ENCODE data around the gene NMD3.
A peak's percentile ranks its signal among the peaks of the same experiment; 100 is the strongest.
"Not testable (repeated sequence)": the region's sequence is repeated elsewhere in the genome, so short reads cannot be mapped to it uniquely, and the experiment has no call there.

The NMD3 gene

DNA sequence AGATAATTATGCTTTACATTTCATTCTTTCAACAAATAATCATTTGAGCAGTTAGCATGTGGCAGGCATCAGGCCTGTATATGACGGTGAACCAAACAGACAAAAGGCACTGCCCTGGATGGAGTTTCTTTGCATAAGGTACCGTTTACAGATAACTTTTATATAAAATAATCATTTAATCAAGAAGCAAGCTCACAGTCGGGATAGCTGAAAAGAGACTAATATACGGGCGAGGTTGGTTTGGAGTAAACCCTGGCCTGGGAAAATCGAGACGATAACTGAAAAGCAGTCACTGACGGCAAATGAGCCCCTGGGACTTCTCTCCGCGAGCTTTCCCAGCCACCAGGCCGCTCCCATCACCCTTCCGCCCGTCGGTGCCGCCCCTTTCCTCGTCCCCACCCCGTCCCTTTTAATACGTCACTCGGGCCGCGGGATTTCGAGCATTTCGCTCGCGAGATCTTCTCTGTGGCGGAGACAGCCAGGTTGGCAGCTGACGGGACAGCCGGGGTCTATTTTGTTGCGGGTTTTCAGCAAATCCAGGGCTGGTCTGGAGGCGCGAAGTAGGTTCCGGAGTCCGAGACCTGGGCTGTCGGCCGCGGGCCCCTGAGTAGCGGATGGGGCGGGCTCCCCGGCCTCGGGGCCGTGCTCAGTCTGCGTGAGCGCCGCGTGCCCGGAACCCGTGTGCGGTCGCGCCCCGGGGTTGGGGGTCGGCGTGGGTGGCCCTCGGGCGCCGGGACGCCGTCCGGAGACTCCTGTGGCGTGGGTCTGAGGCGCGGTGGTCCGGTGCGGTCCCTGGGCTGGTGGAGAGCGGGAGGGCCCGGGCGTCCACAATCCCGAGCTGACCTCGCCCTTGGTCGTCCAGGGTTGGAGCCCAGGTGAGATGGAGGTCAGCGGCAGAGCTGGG lies at the start of gene NMD3:
NMD3 (plus strand) TSS at position 462 of the 904 bp plus-strand sequence. CDS start 703 bp downstream, outside the sequence.
- peak; percentile 77 for FAIRE-seq

DNA sequence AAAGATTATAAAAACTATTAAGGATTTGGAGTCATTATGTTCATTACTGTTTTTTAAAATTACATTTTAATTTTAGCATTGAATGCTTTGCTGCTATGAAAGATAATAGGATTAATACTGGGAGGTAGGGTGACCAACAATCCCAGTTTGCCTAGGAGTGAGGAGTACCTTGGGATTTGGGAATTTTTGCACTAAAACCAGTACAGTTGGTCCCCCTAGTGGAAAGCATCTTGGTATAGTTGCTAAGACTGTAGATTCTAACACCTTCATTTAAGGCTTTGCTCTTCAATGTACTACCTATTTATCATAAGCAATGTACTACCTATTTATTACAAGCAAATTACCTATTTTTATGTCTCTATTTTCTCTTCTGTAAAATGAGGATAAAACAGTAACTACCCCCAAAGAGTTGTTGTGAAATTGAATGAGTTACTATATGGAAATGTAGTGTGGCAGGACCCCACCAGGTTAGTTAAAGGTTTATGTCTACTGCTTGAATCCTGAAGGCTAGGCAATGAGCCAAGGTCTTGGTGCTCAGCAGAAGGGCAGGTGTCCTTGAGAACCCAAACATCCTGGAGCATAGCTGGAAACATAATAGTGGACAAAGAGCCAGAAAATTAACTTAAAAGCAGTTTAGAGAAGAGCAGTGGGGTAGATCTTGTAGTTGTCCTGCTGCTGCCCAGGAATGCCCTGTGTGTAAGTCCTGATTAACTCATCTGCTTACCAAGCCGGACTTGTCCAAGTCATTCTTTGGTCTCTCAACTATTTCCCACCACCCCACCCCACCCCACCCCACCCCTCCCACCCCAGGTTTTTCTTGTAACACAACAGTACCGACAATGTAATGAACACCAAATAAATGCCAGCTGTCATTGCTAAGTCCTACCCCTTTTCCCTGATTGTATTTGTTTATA lies 49.2 kb upstream of the NMD3 start:
- FAIRE-seq, result no peak

DNA sequence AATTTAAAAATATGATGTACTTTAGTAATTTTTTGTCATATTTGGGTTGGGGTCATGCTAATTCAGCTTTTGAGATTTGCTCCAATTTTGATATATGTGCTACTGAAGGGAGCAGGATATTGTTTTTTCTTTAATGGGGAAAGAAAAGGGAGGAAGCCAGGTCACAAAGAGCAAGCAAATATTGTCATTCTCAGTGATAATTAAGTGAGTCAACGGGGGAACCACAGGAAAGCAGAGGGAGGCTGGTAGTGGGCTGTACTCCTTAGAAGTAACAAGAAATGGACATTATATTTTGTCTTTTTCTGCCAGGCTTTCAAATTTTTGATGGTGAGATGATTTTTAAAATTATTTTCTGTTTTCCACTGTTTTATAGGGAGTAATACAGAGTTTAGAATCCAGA lies 45.6 kb upstream of the NMD3 start:
- FAIRE-seq, result no peak

DNA sequence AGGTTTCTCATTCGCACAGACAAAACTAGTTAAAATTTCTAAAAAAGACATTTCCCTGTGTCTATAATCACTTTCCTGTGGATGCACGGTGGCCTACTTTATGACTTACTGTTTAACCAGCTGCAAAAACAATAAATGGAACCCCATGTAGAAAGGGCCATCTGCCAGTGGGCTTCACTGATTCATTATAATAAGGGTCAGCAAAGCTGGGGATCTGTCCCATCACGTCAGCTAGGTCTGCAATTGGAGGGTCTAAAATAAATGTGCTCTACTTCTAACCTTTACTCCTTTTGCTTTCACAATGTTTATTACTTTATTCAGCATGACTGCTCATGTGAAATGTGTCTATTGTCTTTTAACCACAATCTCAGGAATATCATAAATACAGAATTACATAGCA lies 43.1 kb upstream of the NMD3 start:
- FAIRE-seq, result no peak

DNA sequence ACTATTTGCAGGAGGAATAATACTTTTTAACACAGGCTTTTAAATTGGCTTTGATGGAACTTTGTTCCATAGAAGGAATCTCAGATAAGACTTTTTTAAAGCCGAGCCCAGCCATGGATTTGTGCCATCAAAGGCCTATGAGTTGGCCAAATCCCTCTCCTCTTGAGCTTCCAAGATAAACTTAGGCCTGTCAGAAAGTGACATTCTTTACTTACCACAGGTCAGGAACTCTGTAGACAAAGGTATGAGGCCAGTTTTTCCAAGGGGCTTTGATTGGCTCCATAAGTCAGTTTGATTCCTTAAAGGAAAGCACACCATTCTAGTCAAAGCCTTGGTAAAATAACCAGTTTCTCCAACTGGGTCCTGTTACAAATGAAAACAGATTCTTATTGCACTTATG lies 39.7 kb upstream of the NMD3 start:
- FAIRE-seq, result not testable (repeated sequence)

DNA sequence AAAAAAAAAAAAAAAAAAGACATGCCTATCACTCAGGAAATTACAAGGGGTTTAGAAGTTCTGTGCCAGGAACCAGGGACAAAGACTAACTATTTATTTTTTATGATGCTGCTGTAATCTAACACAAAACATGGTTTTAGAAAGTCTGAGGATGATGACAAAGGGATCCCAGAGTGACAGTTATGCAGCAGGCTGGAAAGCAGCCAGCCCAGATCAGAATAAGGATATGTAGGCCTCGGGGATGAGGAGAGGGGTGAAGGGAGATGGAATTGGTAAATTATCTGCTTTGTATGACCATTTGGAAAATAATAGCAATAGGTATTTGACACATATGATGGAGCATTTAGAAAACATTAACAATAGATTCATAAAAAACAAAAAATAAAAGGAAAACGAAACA lies 34.1 kb upstream of the NMD3 start:
- no peak for FAIRE-seq

DNA sequence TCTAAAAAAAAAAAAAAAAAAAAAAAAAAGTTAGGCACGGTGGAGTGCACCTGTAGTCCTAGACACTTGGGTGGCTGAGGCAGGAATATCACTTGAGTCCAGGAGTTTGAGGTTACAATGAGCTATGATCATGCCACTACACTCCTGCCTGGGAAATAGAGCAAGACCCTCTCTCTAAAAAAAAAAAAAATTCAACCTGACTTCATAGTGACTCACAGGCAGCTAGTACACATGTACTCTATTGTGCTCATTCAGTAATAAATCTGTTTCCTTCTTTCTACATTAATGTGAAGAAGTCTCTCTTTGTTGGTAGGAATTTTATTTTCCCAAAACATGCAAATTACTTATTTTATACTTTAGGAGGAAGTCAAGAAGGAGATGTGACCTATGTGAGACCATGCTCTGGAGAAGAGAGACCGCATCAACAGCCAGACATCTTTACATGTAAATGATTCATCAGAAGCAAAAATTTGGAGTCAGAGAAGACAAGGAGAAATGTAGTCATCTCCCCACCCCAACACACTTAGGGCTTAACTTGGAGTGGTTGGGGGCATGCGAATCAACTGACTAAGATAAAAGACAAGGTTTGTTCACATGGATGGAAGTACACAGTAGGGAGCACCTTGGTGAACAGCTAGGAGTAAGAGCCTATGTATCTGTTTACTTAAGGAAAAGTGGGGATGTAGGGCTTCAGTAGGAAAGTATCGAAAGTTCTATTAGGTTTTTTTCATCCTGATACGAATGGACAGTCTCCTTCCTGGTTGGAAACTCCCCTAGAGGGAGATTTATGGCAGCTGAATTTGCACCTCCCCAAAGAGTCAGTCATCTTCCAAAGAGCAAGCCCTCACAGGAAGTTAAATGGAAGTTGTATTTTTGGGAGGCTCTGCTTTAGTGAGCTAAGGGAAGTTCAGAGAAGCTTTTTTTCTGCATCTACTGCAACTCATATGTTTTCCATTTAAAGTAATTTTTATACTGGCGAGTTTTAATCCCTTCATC lies 23.0 kb upstream of the NMD3 start:
- no peak for FAIRE-seq

DNA sequence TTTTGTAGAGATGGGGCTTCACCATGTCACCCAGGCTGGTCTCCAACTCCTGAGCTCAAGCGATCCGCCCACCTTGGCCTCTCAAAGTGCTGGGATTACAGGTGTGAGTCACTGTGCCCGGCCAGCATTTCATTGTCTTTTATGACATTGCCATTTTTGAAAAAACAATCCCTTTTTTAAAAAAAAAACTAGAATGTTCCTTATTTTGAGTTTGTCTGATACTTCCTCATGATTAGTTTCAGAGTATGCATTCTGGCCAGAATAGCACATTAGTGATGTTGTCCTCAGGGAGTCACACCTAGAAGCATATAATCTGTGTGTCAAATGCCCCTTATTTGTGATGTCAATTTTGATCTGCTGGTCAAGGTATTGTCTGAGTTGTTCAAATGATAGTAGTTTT lies 21.2 kb upstream of the NMD3 start:
- no peak for FAIRE-seq

DNA sequence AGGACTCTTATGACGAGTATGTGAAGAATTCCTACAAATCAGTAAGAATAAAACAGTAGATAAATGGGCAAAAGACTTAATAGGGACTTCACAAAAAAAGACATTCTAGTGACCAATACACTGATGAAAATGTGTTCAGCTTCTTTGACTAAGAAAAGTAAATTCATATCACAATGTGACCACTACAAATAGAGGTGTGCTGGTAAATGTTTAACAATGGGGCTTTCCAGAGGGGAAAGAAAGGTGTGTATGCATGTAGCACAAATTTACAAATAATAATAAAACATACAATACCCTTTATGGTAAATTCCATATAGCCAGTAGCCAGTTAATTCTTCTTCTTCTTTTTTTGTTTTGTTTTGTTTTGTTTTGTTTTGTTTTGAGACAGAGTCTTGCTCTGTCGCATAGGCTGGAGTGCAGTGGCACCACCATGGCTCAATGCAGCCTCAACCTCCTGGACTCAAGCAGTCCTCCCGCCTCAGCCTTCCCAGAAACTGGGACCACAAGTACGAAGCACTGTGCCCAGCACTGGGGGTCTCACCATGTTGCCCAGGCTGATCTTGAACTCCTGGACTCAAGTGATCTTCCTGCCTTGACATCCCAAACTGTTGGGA lies 17.5 kb upstream of the NMD3 start:
- no peak for FAIRE-seq

DNA sequence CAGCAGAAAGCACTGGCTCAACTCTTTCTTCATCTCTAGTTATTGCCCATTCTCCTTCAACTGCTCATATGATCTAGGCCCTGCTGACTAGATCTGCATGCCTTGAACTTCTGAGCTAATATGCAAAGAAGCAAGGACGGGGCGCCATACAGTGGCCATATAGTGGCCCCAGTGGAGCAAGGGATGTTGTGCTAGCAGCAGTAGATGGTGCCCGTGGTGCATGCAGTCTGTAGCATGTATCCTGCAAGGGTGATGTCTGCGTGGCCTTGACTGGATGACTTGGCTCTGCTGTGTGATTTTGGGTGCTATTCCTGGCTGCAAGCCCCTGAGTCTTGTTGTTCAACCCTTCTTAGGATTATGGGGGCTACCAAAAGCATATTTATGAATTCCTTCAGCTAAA lies 12.2 kb upstream of the NMD3 start:
- no peak for FAIRE-seq

DNA sequence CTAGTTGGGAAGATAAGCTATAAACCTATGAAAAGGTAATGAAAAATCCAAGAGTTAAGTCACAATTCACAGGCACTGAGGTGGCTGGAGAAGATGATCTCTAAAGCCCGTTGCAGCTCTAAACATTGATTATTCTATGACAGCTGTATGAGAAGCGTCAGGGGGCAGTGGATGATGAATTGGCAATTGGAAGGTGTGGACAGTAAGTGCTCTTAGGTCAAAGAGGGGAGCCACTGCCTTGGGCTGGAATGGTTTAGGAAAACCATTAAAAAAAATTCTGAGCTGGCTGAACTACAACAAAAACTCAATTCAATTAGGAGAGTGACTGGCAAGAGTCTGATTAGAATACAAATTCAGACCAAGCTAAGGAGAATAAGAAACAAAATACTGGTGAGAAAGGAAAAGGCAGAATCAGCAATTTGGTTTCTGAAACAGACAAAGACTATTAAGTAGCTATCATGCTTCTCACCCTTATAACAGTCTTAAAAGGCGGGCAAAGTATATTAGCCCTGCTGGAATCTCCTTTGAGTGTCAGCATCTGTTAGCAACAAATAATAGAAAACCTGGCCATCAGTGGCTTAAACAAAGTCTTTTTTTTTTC lies 8.8 kb upstream of the NMD3 start:
- no peak for FAIRE-seq

DNA sequence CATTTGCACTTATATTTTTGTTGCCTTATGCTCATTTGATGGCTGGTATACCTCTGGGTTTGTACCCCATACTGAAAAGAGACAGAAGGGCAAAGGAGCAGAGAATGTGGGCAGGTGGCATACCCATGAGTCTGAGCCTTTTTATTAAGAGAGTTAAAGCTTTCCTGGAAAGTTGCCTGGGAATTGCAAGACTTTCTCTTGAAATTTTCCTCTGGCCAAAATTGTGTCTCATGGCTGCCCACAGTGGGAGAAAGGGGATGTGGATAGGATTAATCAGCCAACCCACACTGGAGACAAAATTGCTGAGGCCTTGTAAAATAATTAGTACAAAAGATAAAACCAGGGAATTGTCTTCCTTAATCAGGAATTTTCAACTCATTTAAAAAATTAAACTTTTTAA lies 8.2 kb upstream of the NMD3 start:
- no peak for FAIRE-seq

DNA sequence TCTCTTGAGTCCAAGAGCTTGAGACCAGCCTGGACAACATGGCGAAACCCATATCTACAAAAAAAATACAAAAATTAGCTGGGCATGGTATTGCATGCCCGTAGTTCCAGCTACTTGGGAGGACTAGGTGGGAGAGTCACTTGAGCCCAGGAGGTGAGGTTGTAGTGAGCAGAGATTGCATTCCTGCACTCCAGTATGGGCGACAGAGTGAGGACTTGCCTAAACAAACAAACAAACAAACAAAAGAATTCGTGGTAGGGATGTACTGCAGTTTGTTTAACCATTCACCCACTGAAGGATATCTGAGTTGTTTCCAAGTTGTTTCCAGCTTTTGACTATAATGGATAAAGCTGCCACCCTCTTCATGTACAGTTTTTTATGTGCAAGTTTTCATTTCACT lies 7.5 kb upstream of the NMD3 start:
- no peak for FAIRE-seq

DNA sequence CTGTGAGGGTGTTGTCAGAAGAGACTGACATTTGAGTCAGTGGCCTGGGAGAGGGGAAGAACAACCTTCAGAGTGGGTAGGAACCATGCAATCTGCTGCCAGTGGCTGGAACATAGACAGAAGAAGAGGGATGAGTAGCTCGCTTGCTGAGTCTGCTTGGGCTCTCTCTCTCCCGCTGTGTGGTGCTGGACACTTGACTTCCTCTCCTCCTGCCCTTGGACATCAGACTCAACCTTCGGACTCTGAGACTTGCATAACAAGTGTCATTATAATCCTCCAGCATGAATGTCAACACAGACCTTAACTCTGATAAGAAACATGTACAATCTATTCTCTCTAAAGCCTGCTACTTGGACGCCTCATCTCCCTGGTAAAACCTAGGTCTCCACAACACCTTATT lies 5.9 kb upstream of the NMD3 start:
- no peak for FAIRE-seq

DNA sequence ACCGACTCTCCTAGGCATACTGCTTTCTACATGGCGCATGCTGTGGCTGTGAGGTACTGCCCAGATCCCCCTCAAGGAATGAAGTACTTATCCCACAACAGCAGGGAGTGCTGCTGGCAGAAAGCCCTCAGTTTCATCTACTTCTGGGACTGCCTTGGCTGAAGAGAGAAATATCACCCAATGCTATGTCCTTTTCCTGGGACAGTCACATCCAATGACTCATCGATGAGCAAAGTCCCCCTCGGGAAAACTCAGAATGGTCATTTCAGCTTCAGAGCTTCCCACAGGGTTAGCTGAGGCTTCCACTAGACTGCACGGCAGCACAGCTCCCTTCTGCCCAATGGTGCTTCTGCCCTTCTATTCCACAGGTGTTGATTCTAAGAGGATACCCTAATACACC lies 3.6 kb upstream of the NMD3 start:
- no peak for FAIRE-seq

DNA sequence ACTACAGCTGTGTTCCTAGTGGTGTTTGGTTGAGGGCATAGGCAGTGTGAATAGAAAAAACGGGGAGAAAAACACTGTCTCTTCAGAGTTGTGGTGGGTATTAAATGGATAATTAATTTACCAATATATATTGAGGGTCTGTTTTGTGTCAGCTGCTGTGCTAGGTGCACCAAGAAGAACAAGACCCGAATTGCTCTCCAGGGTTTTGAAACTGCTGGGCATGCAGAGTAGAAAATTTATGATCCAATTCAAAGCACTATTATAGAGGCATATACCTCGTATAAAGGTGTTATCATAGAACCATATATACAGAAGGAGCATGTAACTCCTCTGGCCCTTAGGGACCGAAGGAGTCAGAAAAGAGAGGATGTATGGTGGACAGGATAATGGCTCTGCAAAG lies 1.6 kb upstream of the NMD3 start:
- FAIRE-seq, result no peak

DNA sequence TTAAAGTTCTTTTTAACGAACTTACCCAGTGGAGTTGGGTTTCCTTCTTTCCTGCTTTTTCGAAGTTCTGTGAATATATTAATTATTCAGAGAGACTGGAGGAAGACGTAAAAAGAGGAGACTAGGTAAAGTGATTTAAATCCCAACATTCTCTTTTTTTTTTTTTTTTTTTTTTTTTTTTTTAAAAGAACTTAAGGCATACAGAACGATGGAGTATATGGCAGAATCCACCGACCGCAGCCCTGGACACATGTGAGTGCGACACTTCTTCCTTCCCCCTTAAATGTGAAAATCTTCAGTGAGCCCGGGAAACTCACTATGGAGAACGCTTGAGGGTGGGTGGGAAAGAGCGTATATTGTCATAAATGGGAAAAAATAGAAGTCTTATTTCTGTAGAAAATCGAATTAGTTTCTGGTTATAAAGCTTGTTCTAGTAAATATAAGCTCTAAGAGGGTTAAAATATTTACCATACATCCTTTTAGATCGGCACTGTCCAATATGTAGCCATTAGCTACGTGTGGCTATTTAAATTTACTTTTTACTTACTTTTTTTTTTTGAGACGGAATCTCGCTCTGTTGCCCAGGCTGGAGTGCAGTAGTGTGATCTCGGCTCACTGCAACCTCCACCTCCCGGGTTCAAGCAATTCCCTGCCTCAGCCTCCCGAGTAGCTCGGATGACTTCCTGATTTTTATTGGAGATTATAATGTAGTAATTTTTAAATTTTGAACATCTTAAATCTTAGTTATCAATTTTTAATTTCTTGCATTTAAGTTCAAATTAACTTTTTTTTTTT lies 892 bp downstream of the NMD3 start:
- no peak for FAIRE-seq

DNA sequence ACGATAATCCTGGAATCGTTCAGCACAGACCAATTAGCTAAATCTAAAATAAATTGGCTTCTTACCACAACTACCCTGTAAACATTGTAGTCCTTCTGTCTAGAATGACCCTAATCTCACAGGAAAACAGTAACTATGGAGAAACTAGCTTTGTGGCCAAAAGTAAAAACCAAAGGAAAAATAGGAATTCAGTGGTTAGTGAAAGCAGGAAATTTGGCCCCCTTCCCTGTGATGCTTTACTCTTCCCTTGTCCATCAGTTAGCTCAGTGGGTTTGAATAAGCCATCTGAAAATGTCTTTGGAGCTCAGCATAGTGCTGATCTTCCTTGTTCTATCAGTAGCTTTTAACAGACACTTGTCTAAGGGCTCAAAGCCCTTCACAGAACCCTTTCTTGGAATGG lies 1.6 kb downstream of the NMD3 start:
- no peak for FAIRE-seq

DNA sequence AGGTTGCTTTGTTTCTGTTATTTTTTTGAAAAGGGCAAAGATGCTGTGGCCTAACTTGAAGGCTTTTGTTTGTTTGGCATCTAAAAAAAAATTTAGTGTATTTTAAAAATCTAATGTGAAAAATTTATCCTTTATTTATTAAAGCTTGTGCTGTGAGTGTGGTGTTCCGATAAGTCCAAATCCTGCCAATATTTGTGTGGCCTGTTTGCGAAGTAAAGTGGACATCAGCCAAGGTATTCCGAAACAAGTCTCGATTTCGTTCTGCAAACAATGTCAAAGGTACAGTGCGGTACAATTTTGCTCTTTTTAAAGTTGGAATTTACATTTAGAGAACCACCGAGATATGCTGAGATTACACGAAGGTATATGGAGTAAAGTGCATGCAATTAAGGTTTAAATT lies 3.7 kb downstream of the NMD3 start:
- FAIRE-seq, result no peak

DNA sequence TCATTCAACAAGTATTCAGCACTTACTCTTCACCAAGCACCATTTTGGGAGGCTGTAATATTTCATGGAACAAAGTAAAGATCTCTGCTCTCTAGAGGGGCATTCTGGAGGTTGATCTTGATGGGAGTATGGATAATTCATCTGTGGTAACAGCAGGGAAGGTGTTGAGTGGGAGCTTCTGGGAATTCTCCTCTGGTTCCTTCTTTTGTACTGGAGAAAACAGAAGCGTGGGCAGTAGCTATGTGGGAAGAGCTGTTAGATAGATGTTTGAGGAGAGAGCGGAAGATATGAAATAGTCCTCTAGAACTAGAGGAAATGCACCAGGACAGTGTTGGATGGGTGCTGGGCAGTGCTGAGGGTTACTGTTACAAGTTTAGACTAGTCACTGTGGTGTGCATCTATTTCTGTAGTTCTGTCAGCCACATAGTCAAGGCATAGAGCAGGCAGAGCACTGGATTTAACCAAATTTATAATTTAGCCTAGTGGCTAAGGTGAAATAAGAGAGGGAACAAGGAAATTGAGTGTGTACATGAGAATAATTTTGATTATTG lies 9.6 kb downstream of the NMD3 start:
- FAIRE-seq, result no peak

DNA sequence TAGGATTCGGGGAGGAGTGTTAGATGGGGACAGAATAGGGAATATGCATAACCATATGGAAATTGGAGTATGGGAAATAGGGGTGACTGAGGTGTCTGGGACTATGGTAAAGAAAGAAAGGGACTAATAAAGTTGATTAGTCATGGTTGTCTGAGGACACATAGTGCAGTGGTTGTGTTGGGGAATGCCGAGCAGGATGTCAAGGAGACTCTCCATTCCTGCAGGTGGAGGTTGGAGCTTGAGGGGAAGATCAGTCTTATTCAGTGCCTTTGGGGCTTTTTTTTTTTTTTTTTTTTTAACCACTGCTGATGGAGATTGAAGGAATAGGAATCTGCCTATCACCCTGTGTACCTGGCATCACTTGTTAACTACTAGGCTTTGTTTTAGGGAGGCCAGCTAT lies 10.8 kb downstream of the NMD3 start:
- FAIRE-seq, result no peak

All from G401.6 (cell line).